Mesothelial cell of epicardium (in vitro differentiated cells): ENCODE results near the gene RAD51B. TPM values are rescaled to one million over a fixed set of nuclear protein-coding genes. Genes with fewer than 3 reads are reported as not detected.

Experiments
- DNase-seq, 2 experiments: peaks; one replicate each; pipeline ENCODE4 v3.0.0; 2021; ENCODE audit warnings: low spot score in 2 of 2; ENCODE audit not compliant: unreplicated experiment in 2 of 2
- H3K27ac Mint-ChIP-seq: 2 replicates; pipeline ENCODE4 v1.8.0; 2021; ENCODE audit warnings: mixed read lengths
- H3K27me3 Mint-ChIP-seq: 2 replicates; pipeline ENCODE4 v1.8.0; 2021; ENCODE audit warnings: low read depth, mixed read lengths
- H3K36me3 Mint-ChIP-seq: 2 replicates; pipeline ENCODE4 v1.8.0; 2021; ENCODE audit warnings: mixed read lengths
- H3K4me1 Mint-ChIP-seq: 2 replicates; pipeline ENCODE4 v1.8.0; 2021; ENCODE audit warnings: mixed read lengths
- H3K4me3 Mint-ChIP-seq: 2 replicates; pipeline ENCODE4 v1.8.0; 2021; ENCODE audit warnings: mild to moderate bottlenecking, moderate library complexity, mixed read lengths
- H3K9me3 Mint-ChIP-seq: 2 replicates; pipeline ENCODE4 v1.8.0; 2021; ENCODE audit warnings: mixed read lengths
- total RNA-seq: library from RNA; stranded (reverse); gene quantifications from 3 replicates; pipeline ENCODE4 v1.2.1, GENCODE V29; 2021
- TF ChIP-seq, protein P1 (sequence below): fragments of 200-600 bp; sonication (generic); IDR thresholded peaks from one replicate; pipeline ENCODE4 v1.5.0; 2021; ENCODE audit warnings: antibody characterized with exemption; ENCODE audit not compliant: unreplicated experiment

The RAD51B gene
- total RNA-seq, 1 donor from 2014 or later: 34.7 TPM

DNA sequence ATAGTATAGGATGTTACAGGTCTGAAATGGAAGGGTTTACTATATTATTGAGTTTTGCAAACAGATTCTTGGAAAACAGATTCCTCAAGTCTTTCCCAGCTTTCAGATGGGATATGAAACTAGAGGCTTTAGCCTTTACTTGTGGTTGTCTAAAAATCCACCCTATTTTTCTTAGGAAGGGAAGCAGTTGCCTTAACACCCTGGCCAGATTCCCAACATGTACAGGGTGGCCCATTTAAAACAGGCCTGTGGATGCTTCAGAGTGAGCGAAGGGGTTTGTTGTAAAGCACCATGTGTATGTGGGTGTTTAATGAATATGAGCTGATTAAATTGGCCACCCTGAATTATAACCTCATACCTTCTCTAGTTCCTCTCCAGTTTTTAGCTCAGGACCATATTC, 557.4 kb downstream of the RAD51B start:
- peaks cover 9% of the 10 kb centered on the region for H3K9me3 Mint-ChIP-seq
- H3K36me3 Mint-ChIP-seq: peaks cover 6% of the 10 kb centered on the region
- no peaks in the 10 kb centered on the region for H3K27me3 Mint-ChIP-seq
- TF ChIP-seq, protein P1, sequence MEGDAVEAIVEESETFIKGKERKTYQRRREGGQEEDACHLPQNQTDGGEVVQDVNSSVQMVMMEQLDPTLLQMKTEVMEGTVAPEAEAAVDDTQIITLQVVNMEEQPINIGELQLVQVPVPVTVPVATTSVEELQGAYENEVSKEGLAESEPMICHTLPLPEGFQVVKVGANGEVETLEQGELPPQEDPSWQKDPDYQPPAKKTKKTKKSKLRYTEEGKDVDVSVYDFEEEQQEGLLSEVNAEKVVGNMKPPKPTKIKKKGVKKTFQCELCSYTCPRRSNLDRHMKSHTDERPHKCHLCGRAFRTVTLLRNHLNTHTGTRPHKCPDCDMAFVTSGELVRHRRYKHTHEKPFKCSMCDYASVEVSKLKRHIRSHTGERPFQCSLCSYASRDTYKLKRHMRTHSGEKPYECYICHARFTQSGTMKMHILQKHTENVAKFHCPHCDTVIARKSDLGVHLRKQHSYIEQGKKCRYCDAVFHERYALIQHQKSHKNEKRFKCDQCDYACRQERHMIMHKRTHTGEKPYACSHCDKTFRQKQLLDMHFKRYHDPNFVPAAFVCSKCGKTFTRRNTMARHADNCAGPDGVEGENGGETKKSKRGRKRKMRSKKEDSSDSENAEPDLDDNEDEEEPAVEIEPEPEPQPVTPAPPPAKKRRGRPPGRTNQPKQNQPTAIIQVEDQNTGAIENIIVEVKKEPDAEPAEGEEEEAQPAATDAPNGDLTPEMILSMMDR: no peak
- no peak overlapping the region for H3K4me3 Mint-ChIP-seq
- DNase-seq: no peak
- H3K4me1 Mint-ChIP-seq: peaks cover 41% of the 10 kb centered on the region
- peak overlapping the region; percentile 90 for H3K27ac Mint-ChIP-seq

DNA sequence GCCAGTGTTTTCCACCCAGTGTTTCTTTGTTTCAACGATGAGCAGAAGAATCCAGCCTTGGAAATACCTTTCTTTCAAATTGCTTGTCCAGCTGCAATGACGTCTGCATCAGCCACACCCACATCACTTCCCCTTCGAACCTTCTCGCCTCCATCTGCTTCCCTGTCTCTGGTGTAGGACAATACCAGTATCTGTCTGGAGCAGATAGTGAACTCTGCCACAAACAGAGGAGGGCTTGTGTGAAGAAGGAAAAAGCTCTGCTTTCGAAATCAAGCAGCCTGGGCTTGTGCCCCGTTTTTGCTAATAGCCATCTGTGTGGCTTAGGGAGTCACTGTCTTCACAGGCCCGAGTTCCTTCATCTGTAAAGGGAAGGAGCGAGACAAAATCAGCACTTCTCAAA, 557.9 kb downstream of the RAD51B start:
- H3K27me3 Mint-ChIP-seq: no peaks in the 10 kb centered on the region
- peaks cover 2% of the 10 kb centered on the region for H3K36me3 Mint-ChIP-seq
- peak overlapping the region; percentile 90 for H3K27ac Mint-ChIP-seq
- peaks cover 4% of the 10 kb centered on the region for H3K9me3 Mint-ChIP-seq
- DNase-seq: no peak
- TF ChIP-seq, protein P1: no peak
- no peak overlapping the region for H3K4me3 Mint-ChIP-seq
- peaks cover 44% of the 10 kb centered on the region for H3K4me1 Mint-ChIP-seq

DNA sequence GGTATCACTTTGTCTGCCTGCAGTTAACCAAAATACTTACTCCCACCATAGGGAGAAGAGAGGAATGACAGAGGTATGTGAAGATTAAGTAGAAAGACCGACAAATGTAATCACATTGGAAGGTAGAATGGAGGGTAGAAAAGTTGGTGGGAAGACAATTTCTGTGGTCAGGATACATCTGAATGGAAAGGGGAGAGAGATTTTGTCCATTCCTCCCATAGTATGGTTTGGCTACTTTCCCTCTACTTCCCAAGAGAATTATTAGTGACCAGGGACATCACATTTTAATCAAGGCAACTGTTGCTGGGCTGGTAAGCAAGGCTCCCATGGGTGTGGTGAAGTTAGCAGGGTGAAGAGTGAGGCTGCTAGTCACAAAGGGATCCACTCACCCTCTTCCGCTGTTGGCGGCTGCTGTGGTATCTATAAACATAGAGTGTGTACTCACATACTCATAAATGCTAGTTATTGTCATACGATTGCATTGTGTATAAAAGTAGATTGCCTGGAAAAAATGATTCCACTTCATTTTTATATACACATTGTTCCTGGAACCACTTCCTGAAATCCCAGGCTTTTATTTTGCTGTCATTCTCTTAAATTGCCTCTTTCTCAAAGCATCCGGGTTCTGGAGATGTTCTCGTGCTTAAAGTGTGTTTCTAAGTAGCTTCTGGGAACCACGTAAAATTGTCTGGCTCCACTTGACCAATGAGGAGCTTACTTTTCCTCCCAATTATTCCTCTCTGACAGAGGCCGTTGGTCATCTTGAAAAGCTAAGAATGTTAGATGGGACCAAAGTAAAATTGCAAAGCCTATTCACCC, 560.1 kb downstream of the RAD51B start:
- Mint-ChIP-seq H3K4me1 (peaks cover 52% of the 10 kb centered on the region), H3K36me3 (no peaks in the 10 kb centered on the region), H3K27ac (peak overlapping the region; percentile 64), H3K27me3 (no peaks in the 10 kb centered on the region), H3K9me3 (no peaks in the 10 kb centered on the region), H3K4me3 (no peak overlapping the region)
- DNase-seq: no peak
- TF ChIP-seq, protein P1: no peak

DNA sequence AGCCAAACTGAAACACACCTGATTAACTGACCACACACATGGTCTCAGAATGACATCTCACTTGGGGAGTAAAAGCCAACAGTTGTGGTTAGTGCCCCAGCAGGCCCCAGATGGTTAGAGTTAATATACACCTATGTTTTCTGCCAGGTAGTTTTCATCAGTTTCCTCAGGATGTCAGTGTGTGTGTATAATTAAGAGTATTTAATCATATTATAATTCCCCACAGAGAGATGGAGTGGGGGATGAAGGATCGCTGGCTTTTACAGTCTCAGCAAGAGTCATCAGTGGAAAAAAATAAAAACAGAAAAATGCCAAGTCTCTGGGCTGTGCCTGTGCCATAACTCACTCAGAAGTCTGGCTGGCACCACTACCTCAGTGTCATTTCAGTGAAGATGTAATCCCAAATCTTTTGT, 560.8 kb downstream of the RAD51B start:
- DNase-seq: no peak
- H3K27ac Mint-ChIP-seq: peak overlapping the region; percentile 64

DNA sequence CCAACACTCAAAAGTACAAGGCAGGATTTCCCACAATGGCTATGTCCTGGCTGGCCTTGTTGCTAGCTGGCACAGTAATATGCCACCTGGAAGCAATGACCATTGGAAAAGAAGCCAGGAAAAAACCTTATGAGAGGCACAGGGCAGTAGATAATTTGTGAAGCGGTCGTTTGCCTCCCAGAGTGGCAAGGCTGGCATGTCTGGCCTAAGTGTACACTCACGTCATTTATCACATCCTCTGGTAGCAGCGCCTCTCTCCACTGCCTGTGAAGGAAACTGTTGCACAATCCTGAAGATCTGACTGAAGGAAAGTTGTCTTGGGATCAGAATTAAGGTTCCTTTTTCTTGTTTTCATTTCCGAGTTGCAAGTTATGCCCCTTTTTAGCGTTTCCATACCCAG, 564.8 kb downstream of the RAD51B start:
- TF ChIP-seq, protein P1: no peak
- no peaks in the 10 kb centered on the region for H3K9me3 Mint-ChIP-seq
- peak overlapping the region; percentile 56 for H3K27ac Mint-ChIP-seq
- peaks cover 58% of the 10 kb centered on the region for H3K4me1 Mint-ChIP-seq
- no peaks in the 10 kb centered on the region for H3K27me3 Mint-ChIP-seq
- DNase-seq: no peak
- H3K36me3 Mint-ChIP-seq: no peaks in the 10 kb centered on the region
- no peak overlapping the region for H3K4me3 Mint-ChIP-seq

More for the DNA sequence above, 560.8 kb downstream of the RAD51B start:
- Mint-ChIP-seq H3K36me3 (no peaks in the 10 kb centered on the region), H3K4me1 (peaks cover 55% of the 10 kb centered on the region), H3K9me3 (no peaks in the 10 kb centered on the region), H3K4me3 (no peak overlapping the region), H3K27me3 (no peaks in the 10 kb centered on the region)
- TF ChIP-seq, protein P1: no peak
